ENCODE data around the gene F2R. TPM values are rescaled to one million over a fixed set of nuclear protein-coding genes. Genes with fewer than 3 reads are reported as not detected.

F2R gene
- total and polyA plus RNA-seq, 10 of the 15 experiments (the other 5 are each of a cell fraction or from before 2014, with no cell fraction given) = 1.8 to 75.4 (median 8.0) TPM

GRCh38 chr5:76691467-76692273, 24.3 kb upstream of the F2R start (continued):
- TF ChIP-seq SMAD1 (IDR thresholded peaks at IDR 0.05; ENCODE audit: low read depth, partially characterized antibody) (no peak), SP1 (IDR thresholded peaks at IDR 0.05; ENCODE audit: low read depth, low read length) (no peak), ZNF24 (IDR thresholded peaks at IDR 0.05) (no peak), IKZF1 (conservative IDR thresholded peaks at IDR 0.05) (peak; percentile 49), ZBTB33 (IDR thresholded peaks at IDR 0.05) (no peak), NFIC (IDR thresholded peaks at IDR 0.05; ENCODE audit: low read depth, low read length) (peak; percentile 95)

GRCh38 chr5:76692274-76692540, 23.7 kb upstream of the F2R start:
- ChIA-PET RAD21 (ENCODE audit: unreplicated experiment) (interaction anchor here (0.9 to 1.2 kb wide), 3 partner anchors 40 to 82 kb away, joined by 3 read pairs; no protein-coding TSS in a partner anchor), POLR2A (interaction anchor here (1.5 to 2.2 kb wide), 2 partner anchors 13 to 15 kb away, joined by 3 to 6 read pairs; no protein-coding TSS in a partner anchor), CTCF (interaction anchor here (1.1 to 1.6 kb wide), 2 partner anchors 9 to 13 kb away, joined by 4 read pairs; no protein-coding TSS in a partner anchor), SMC1A (ENCODE audit: uncharacterized antibody, unreplicated experiment) (interaction anchor here (0.5 to 1.6 kb wide), 5 partner anchors 44 to 107 kb away, joined by 3 to 8 read pairs (median 4); no protein-coding TSS in a partner anchor)
- BruUV-seq (replicated peaks) = no TSS peak
- FAIRE-seq (no peak), ATAC-seq (no peak), DNase-seq (ENCODE audit: low read depth, low spot score) (no peak)
- H3K4me2 ChIP-seq (ENCODE audit: control insufficient read depth, insufficient read depth) = no peak overlapping the region
- H3K9ac ChIP-seq (ENCODE audit: control insufficient read depth, insufficient read depth, low read length) = no peak overlapping the region
- no peak overlapping the region for H2AFZ ChIP-seq (ENCODE audit: control insufficient read depth, low read depth, low read length)
- no peak overlapping the region for H3K4me3 ChIP-seq
- no peak overlapping the region for H3K27ac ChIP-seq (ENCODE audit: control insufficient read depth, insufficient read depth)
- intact Hi-C loops (cut with micrococcal nuclease; ENCODE audit: unreplicated experiment) (no loop called here), in situ Hi-C loops (cut with MboI) (no loop called here)
- H3K27me3 ChIP-seq (replicated peaks in 1 of 2; ENCODE audit: control insufficient read depth in 2 of 2, insufficient read depth in 2 of 2, low read length in 1 of 2) = no peaks in the 10 kb centered on the region
- no peaks in the 10 kb centered on the region for H3K9me3 ChIP-seq (replicated peaks; ENCODE audit: control insufficient read depth, insufficient read depth, low read length)
- H4K20me1 ChIP-seq (ENCODE audit: control insufficient read depth, insufficient read depth) = no peaks in the 10 kb centered on the region
- 77% methylated on average over 6 of the region's 6 CpGs for WGBS (ENCODE audit: insufficient coverage, insufficient replicate concordance, low lambda C conversion rate, missing lambda C conversion rate)
- no peak for TF ChIP-seq PRDM15 (CRISPR knock-in tag; IDR thresholded peaks at IDR 0.05)
- TF ChIP-seq BRCA1 (IDR thresholded peaks at IDR 0.05; ENCODE audit: low read depth, low read length) = no peak
- TF ChIP-seq CREB1 (IDR thresholded peaks at IDR 0.05; ENCODE audit: low read depth) = no peak
- TF ChIP-seq TARDBP (IDR thresholded peaks at IDR 0.05; ENCODE audit: borderline replicate concordance) = no peak
- no peak for TF ChIP-seq KDM1A (IDR thresholded peaks at IDR 0.05; ENCODE audit: borderline replicate concordance)
- H3K36me3 ChIP-seq (ENCODE audit: control insufficient read depth in 2 of 2, insufficient read depth in 2 of 2, low read length in 1 of 2) = no peaks in the 10 kb centered on the region; a peak in 1 of 4 replicates
- H3K79me2 ChIP-seq (ENCODE audit: control insufficient read depth, insufficient read depth, low read length) = no peaks in the 10 kb centered on the region
- peaks cover 10% of the 10 kb centered on the region for H3K4me1 ChIP-seq (ENCODE audit: control insufficient read depth, insufficient read depth, low read length)
